ENCODE data around the gene ATP6V1F. TPM values are rescaled to one million over a fixed set of nuclear protein-coding genes. Genes with fewer than 3 reads are reported as not detected.
A peak's percentile ranks its signal among the peaks of the same experiment; 100 is the strongest.

ATP6V1F gene
- polyA plus RNA-seq, 6 donors from 2014 or later: 341 to 599 (median 381) TPM

- Mint-ChIP-seq H3K36me3 (no peaks in the 10 kb centered on the region), H3K27ac (no peak overlapping the region), H3K9me3 (no peaks in the 10 kb centered on the region), H3K4me1 (peaks cover 0 to 4% (median 2%) of the 10 kb centered on the region in 3 donors), H3K27me3 (peaks cover 5 to 28% (median 28%) of the 10 kb centered on the region in 3 donors), H3K4me3 (peak overlapping the region in 7 of 8 donors; percentile 33 to 83 (median 62))
- ATAC-seq (ENCODE audit: low read depth in 2 of 2): peak; percentile 26 to 27
- no peak for DNase-seq
Observed at GRCh38 chr7:128890306-128891109, 27.9 kb downstream of the ATP6V1F start.

GRCh38 chr7:128891110-128891941 is 28.7 kb downstream of the ATP6V1F start:
- no peaks in the 10 kb centered on the region for H3K36me3 Mint-ChIP-seq
- peak; percentile 43 for DNase-seq
- peak overlapping the region in 3 of 8 donors; percentile 39 to 75 (median 64) for H3K4me3 Mint-ChIP-seq
- ATAC-seq (ENCODE audit: low read depth in 2 of 2): peak; percentile 86 to 89
- H3K27ac Mint-ChIP-seq: no peak overlapping the region
- H3K9me3 Mint-ChIP-seq: no peaks in the 10 kb centered on the region
- peaks cover 0 to 22% (median 21%) of the 10 kb centered on the region in 3 donors for H3K27me3 Mint-ChIP-seq
- H3K4me1 Mint-ChIP-seq: peaks cover 0 to 4% (median 2%) of the 10 kb centered on the region in 3 donors

DNA sequence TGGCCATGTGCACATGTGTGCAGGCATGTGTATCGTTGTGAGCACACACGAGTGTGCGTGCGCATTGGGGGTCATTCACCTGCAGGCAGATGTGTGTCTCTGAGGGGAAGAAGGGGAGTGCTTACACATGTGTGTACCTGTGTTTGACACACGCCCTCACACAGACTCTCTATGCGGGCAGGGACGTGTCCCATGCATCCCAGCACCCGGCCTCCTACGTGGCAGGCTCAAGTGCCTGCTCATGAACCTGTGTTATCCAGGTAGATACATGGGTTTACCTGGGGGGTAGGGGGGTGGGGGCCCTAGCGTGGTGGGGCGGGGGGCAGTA is 29.2 kb downstream of the ATP6V1F start:
- Mint-ChIP-seq H3K4me3 (peak overlapping the region in 3 of 8 donors; percentile 39 to 75 (median 64)), H3K27ac (no peak overlapping the region), H3K4me1 (peaks cover 0 to 2% (median 2%) of the 10 kb centered on the region in 3 donors), H3K36me3 (no peaks in the 10 kb centered on the region), H3K27me3 (peaks cover 0 to 22% (median 21%) of the 10 kb centered on the region in 3 donors), H3K9me3 (no peaks in the 10 kb centered on the region)
- ATAC-seq (ENCODE audit: low read depth in 2 of 2) (no peak), DNase-seq (no peak)

- Mint-ChIP-seq H3K27ac (peak overlapping the region in 1 of 6 donors; percentile 21), H3K27me3 (peaks cover 0 to 22% (median 21%) of the 10 kb centered on the region in 3 donors), H3K4me1 (peaks cover 0 to 2% (median 0%) of the 10 kb centered on the region in 3 donors), H3K9me3 (no peaks in the 10 kb centered on the region), H3K36me3 (no peaks in the 10 kb centered on the region), H3K4me3 (no peak overlapping the region)
- DNase-seq (no peak), ATAC-seq (ENCODE audit: low read depth in 2 of 2) (no peak)
Observed at GRCh38 chr7:128892521-128893250, 30.0 kb downstream of the ATP6V1F start.

GRCh38 chr7:128893251-128894100 is 30.8 kb downstream of the ATP6V1F start:
- peaks cover 0 to 3% of the 10 kb centered on the region in 2 donors for H3K36me3 Mint-ChIP-seq
- H3K27ac Mint-ChIP-seq: no peak overlapping the region
- H3K9me3 Mint-ChIP-seq: peaks cover 0 to 3% (median 2%) of the 10 kb centered on the region in 7 donors
- DNase-seq (no peak), ATAC-seq (ENCODE audit: low read depth in 2 of 2) (no peak)
- H3K4me1 Mint-ChIP-seq: peaks cover 0 to 2% (median 0%) of the 10 kb centered on the region in 3 donors
- peaks cover 3 to 22% (median 21%) of the 10 kb centered on the region in 3 donors for H3K27me3 Mint-ChIP-seq
- no peak overlapping the region for H3K4me3 Mint-ChIP-seq

GRCh38 chr7:128894101-128894440 is 31.4 kb downstream of the ATP6V1F start:
- no peak for ATAC-seq (ENCODE audit: low read depth in 2 of 2)
- H3K4me3 Mint-ChIP-seq: no peak overlapping the region
- peaks cover 0 to 7% (median 4%) of the 10 kb centered on the region in 7 donors for H3K9me3 Mint-ChIP-seq
- H3K27ac Mint-ChIP-seq: no peak overlapping the region
- peaks cover 4 to 22% (median 21%) of the 10 kb centered on the region in 3 donors for H3K27me3 Mint-ChIP-seq
- peaks cover 0 to 7% of the 10 kb centered on the region in 2 donors for H3K36me3 Mint-ChIP-seq
- peaks cover 0 to 2% (median 0%) of the 10 kb centered on the region in 3 donors for H3K4me1 Mint-ChIP-seq
- DNase-seq: no peak

DNA sequence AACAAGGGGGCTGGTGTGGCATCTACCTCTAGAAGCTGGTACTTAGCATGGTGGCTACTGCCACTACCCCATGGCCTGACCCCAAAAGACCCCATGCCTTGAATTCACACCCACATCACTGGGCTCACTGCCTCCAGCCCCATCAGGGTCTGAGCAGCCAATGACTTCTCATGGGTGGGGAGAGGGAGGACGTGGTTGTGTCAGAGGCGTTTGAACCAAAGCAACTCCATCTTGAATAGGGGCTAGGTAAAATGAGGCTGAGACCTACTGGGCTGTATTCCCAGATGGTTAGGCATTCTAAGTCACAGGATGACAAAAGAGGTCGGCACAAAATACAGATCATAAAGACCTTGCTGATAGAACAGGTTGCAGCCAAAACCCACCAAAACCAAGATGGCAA is 32.7 kb downstream of the ATP6V1F start:
- Mint-ChIP-seq H3K9me3 (peaks cover 0 to 9% (median 4%) of the 10 kb centered on the region in 7 donors), H3K4me3 (no peak overlapping the region), H3K4me1 (no peaks in the 10 kb centered on the region), H3K36me3 (peaks cover 0 to 7% of the 10 kb centered on the region in 2 donors), H3K27me3 (peaks cover 4 to 11% (median 10%) of the 10 kb centered on the region in 3 donors), H3K27ac (no peak overlapping the region)
- DNase-seq: no peak
- ATAC-seq (ENCODE audit: low read depth in 2 of 2): no peak

- Mint-ChIP-seq H3K36me3 (peaks cover 0 to 7% of the 10 kb centered on the region in 2 donors), H3K4me1 (peaks cover 2 to 5% (median 2%) of the 10 kb centered on the region in 3 donors), H3K27me3 (peaks cover 2 to 11% (median 4%) of the 10 kb centered on the region in 3 donors), H3K9me3 (peaks cover 0 to 12% (median 4%) of the 10 kb centered on the region in 7 donors), H3K4me3 (no peak overlapping the region), H3K27ac (no peak overlapping the region)
- DNase-seq (no peak), ATAC-seq (ENCODE audit: low read depth in 2 of 2) (no peak)
Observed at GRCh38 chr7:128899392-128899791, 36.7 kb downstream of the ATP6V1F start.

GRCh38 chr7:128900237-128900636 is 37.6 kb downstream of the ATP6V1F start:
- Mint-ChIP-seq H3K27me3 (peaks cover 4 to 11% (median 10%) of the 10 kb centered on the region in 3 donors), H3K4me3 (no peak overlapping the region), H3K27ac (no peak overlapping the region), H3K4me1 (peaks cover 7 to 10% (median 9%) of the 10 kb centered on the region in 3 donors), H3K36me3 (peaks cover 0 to 7% of the 10 kb centered on the region in 2 donors), H3K9me3 (peaks cover 0 to 12% (median 4%) of the 10 kb centered on the region in 7 donors)
- ATAC-seq (ENCODE audit: low read depth in 2 of 2) (no peak), DNase-seq (no peak)

DNA sequence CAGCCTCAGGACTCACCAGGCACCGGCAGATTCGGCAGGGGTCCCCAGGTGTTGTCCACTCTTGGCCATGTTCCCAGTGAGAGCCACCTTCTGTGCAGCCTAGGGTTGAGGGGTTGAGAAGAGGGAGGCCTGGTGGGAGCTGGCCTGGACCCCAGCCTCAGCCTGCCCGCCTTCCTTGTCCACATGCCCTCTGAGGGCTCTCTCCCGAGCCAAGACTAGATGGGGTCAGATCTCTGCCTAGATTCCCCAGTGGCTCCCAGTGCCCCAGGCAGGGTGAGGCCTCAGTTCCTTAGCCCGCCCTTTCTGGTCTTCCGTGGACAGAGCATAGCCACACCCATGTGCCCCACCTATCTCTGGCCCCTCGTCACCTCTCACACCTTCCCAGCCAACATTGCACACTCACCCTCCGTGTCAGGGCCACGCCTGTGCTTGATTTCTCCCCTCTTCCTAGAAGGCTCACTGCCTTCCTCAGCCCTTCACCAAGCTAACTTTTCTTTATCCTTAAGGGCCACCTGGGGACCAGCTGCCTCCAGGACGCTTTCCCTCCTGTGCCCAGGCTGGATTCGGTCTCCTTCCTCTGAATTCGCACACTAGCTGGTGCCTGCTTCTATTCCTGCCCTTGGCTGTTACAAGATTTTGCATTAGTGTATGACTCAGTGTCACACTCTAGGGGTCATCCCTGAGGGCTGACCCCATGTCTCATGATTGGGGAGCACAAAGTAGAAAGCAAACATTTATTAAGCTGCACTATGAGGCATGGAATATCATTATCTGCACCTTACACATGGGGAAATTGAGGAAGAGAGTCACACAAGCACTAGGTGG is 40.3 kb downstream of the ATP6V1F start:
- Mint-ChIP-seq H3K4me3 (no peak overlapping the region), H3K9me3 (peaks cover 0 to 12% (median 4%) of the 10 kb centered on the region in 7 donors), H3K4me1 (peaks cover 7 to 11% (median 9%) of the 10 kb centered on the region in 3 donors), H3K27me3 (peaks cover 15 to 27% (median 19%) of the 10 kb centered on the region in 3 donors), H3K27ac (peak overlapping the region in 1 of 6 donors; percentile 55), H3K36me3 (peaks cover 0 to 7% of the 10 kb centered on the region in 2 donors)
- DNase-seq (no peak), ATAC-seq (ENCODE audit: low read depth in 2 of 2) (no peak)

DNA sequence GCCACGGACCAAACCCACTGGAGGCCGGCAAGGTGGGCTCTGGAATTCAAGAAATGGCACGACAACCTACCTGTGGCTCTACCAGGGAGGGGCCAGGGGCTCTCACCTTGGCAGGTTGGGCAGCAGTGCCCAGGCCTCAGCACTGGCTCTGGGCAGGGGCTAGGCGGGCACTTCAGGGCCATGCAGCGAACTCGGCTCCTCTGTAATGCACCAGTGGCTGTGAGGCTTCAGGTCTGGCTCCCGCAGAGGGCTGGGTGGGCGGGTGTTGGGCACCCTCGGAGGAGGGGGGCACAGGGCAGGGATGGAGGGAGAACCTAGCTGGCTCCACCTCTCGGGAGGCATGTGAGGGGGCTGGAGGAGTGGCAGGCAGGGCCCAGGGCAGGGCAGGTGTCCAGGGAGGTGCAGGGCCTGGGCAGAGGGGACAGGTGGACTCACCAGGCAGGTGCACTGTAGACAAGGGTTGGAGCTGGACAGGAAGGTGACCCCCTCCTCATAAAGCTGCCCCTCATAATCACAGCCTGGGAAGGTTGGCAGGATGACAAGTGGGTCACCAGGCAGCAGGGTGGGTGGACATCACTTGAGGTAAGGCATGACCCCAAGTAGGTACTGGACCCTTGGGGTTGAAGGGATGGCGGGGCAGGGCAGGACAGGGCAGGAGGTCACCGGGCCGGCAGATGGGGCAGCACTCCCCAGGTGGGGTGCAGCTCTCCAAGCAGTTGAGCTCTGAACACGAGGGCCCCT is 41.1 kb downstream of the ATP6V1F start:
- no peak for DNase-seq
- no peak for ATAC-seq (ENCODE audit: low read depth in 2 of 2)
- Mint-ChIP-seq H3K27me3 (peaks cover 13 to 35% (median 27%) of the 10 kb centered on the region in 3 donors), H3K4me1 (peaks cover 7 to 11% (median 9%) of the 10 kb centered on the region in 3 donors), H3K27ac (peak overlapping the region in 1 of 6 donors; percentile 68), H3K9me3 (peaks cover 0 to 7% (median 0%) of the 10 kb centered on the region in 7 donors), H3K36me3 (peaks cover 0 to under 1% of the 10 kb centered on the region in 2 donors), H3K4me3 (no peak overlapping the region)
